SIG-M5 treated with dmso at 0.1 percent for 504 hours (cell line): ENCODE results near the gene AUTS2.

Experiments used
- DNase-seq: peaks from one replicate; lab custom pipeline; 2025; ENCODE audit not compliant: unreplicated experiment; lab: John Stamatoyannopoulos, UW

AUTS2 gene

DNA sequence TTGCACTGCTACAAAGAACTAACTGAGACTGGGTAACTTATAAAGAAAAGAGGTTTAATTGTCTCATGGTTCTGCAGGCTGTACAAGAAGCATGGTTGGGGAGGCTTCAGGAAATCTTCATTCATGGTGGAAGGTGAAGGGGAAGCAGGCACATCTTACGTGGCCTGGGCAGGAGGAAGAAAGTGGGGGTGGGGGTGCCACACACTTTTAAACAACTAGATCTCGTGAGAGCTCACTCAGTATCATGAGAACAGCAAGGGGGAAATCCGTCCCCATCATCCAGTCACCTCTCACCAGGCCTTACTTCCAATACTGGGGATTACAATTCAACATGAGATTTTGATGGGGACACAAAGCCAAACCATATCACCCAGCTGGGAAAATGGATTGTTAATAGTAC is 281.7 kb downstream of the AUTS2 start:
- DNase-seq, result no peak

DNA sequence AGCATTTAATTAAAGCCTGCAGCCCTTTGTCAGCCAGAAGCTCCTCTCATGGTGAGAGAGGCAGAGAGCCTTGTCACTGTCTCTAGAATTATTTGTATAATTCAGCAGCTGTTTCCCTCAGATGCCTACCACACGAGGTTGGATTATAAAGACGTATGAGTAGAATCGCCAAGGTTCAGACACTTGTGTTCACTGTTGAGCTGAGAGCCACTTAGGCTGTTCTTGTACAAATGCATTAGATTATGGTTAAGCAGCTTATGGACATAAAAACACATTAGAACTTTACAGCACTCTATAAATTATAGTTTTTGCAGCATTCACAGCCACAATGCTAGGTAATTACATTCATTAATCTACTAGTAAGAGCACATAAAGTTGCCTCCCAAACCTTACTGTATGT is 282.6 kb downstream of the AUTS2 start:
- no peak for DNase-seq

DNA sequence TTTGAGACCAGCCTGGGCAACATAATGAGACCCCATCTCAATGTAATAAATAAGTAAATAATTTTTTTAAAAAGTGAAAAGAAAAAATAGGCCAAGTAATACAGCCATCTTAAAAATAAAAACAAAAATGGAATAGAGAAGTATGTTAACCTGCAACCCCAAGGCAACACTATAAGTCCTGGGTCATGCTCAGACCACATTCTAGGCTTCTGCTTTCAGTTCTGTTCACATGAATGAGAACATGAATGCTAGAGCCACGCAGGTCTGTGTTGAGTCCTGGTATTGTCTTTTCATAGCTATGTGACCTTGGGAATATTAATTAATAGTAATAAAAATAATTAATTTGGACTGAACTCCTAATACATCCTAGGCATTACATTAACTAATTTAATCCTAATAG is 284.0 kb downstream of the AUTS2 start:
- DNase-seq, result no peak

DNA sequence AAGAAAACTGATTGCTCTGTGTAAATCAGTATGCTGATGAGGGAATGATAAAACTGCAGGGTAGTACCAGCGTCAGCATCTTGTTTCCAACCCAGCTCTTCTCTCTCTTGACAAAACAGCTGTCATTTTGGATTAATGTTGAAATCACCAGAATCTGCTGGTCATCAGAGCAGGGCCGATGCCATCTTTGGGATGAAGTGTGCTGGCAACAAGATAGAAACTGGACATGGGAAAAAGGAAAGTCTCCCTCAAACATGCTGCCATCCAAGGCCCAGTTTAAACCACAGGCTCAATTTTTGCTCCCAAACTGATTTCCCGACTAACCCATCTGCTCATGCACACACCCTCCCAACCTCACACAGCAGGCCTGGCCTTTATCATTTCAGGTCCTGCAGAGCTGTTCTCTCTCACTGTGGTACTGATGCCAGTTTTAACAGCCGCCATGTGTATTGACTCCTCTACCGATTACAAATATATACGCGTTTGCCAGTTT is 285.2 kb downstream of the AUTS2 start:
- no peak for DNase-seq

DNA sequence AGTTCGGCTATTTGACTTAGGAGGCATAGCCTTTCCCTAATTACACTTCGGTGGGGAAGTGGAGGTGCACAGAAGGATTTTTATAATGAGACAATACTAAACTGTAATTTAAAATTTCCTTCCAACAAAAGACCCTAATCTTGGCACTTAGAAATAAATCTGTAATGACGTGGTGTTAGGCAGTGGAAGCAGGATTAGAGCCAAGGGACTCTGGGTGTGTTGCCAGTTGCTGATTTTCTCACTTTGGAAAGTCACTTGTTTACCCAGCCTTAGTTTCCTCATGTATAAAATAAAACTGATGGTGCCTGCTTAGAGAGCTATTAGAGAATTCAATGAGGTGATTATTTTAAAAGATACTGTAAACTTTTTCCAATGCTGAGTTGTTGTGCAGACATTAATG is 287.2 kb downstream of the AUTS2 start:
- DNase-seq, result no peak

DNA sequence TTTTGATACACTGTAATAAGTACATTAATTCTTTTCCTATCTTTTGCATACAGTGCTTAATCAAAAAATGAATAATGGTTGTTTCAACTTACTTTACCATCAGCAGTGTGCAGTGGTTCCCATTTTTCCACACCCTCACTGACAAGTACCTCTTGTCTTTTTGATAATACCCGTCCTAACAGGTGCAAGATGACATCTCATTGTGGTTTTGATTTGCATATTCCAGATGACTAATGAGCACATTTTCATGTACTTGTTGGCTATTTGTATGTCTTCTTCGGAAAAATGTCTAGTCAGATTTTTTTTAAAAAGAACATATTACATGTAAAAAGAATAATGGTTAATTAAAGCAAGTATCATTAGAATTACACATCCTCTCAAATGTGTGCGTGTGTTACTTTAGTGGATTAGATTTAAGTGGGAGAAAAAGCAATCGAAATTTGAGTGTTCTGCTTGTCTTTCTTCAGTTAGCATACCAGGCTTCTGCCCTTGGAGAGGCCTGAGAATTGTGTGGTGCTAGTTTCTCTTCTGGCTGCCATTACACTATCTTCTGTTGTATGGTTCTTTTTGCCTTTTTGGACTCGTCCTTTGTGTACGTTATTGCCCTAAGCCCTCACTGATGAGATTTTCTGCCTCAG is 291.2 kb downstream of the AUTS2 start:
- no peak for DNase-seq

DNA sequence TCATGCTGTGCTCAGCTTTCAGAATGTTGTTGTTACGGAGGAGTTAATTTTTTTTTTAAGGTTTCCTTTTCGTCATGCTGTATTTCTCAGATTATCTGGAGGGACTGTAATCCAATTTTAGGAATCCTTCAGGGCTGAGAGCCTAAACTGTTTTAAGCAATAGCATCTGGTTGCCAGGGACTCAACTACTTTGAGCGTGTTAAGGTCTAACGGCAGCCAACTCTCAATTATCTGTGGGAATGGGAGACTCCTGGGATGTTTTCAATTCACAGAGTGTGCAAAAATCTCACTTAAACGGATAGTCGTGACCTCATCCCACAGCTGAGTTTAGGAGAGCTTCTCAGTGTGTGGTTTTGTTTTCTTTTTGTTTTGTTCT is 291.7 kb downstream of the AUTS2 start:
- DNase-seq, result no peak

DNA sequence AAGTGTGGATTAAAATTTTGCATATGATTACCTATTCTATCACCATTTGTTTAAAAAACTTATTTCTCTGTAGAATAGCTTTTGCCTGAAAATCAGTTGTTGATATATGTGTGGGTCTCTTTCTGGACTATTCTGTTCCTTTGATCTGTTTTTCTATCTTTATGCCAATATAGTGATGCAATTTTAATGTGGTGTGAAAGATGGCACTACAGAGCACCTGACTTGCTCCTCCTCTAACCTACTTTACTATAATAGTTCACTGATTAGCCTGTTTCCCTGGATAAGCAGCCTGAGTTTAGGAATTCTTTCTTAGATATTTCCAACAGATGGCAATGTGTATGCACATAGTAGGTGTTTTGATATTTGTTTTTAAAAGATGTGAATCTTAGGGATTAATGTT is 294.5 kb downstream of the AUTS2 start:
- no peak for DNase-seq

DNA sequence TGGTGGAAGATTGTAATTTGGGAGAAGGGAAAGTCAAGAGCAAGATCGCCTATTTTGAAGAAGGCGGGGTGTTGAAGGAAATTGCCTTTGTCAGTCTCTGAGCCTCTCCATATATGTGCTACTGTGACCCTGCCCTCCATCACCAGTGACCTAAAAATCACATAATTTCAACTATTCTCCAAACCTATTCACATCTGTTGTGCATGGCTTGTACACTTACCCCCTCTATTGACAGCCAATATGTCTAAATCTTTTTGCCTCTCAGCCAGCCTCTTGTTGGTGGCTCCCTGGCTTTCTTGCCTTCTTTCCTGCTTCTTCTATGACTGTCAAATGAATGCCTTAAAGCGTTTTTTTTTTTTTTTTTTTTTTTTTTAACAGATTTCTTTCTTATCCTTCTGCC is 295.6 kb downstream of the AUTS2 start:
- DNase-seq, result peak; percentile 7

DNA sequence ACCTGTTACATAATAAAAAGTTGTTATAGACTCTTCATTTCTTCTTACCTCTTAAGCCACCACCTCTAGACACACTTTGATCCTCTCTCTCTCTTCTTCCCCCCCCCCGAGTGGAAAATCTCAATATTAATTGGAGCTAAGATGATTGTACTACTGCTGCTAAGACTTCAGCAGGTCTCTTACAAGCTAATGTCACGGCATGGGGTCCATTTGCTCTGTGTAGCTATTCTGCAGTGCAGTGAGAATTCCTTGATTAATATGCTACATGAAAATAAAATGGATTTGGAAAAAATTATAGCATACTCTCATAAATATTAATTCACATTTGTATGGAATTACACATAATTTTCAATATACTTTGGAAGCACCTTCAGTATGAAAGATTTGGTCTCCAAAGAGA is 297.2 kb downstream of the AUTS2 start:
- no peak for DNase-seq

DNA sequence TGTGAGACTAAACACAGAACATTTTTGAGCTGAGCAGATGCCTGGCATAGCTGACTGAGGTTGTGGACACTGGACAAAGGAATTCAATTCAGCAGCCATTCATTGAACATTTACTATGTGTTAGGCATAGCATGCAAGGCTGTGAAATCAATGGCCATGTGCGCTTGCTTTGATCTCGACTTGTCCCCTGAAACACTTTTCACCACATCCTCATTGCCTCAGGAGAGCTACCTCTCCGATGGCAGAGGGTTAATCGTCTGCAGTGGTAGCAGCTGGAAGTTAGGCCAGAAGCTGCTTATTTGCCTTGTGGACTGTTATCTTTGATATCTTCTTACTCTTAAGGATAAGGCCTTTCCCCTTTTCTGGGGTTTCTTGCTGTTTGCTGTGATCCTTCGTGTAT is 297.8 kb downstream of the AUTS2 start:
- no peak for DNase-seq

DNA sequence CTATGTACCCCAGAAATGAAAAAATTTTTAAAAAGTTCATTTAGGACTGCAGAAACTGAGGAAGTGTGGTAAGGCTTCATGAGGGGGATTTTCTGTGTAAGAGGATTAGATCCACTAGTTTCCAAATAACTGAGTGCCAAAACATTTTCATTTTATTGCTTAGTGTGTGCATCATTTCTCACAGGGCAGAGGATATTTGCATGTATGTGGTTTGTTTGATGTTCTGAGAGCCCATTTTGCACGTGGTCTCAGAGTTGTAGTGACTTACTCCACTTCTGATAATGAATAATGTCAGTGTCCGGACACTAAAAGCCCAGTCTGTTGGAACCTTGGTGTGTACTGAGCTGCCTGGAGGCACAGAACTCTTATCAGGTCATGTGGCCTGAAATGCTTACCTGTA is 299.9 kb downstream of the AUTS2 start:
- no peak for DNase-seq

DNA sequence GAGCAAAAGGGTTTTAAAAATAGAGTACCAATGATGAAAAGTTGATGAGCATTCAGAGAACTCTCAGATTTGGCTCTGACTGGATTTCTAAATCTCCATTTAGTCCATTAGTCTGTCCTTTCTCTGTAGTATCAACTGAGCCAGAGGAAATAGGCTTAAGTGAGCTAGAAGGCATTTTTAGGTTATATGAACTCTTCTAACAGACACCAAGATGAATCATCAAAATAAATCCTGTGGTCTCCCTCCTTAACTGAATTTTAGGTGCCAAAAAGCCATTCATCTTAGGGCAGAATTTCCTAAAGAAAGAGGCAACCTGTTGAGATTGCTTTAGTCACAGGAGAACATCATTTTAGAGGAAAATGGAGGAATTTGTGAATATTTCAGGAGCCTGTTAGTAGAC is 305.1 kb downstream of the AUTS2 start:
- no peak for DNase-seq

DNA sequence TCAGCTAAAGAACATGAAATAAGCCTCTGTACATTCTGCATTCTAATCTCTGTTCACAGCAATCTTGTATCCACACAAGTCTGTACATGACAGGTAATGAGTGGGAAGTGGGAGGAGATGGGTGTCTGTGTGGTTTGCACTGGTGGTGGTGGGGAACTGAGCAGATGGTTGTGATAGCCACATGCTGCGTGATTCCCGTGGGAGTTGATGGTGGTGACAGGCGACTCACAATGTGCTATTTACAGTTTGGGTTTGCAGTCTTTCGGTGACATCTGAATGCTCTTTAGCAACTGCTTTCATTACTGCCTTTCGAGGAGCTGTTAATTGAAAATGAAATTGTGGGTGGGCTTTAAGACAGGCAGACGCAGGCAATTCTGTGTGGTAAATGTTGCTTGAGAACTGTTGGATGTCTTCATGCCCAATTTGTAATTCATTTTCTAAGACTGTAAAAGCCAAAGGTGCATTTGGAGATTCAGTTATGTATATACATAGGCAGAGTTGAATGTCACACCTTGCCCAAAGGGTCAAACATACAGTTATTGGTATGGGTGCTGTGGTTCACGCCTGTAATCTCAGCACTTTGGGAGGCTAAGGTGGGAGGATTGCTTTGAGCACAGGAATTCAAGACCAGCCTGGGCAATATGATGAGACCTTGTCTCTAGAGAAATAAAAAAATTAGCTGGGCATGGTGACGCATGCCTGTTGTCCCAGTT is 308.2 kb downstream of the AUTS2 start:
- no peak for DNase-seq

DNA sequence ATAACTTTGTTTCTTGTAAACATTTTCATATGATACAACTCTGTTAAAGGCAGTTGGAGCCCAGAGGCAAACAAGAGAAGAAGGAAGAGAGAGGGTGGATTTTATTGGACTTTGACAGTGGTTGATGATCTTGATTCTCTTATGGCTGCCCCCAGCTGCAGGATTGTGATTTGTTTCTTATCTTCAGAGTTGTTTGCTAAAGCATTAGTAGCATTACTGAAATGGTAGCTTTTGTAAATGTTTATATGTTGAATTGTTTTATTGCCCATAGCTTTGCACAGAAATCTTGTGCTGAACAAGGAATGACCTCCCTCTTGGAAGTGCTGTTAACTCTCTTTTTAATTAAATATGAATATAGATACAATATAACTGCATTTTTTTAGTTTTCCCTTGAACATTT is 309.4 kb downstream of the AUTS2 start:
- DNase-seq, result no peak

DNA sequence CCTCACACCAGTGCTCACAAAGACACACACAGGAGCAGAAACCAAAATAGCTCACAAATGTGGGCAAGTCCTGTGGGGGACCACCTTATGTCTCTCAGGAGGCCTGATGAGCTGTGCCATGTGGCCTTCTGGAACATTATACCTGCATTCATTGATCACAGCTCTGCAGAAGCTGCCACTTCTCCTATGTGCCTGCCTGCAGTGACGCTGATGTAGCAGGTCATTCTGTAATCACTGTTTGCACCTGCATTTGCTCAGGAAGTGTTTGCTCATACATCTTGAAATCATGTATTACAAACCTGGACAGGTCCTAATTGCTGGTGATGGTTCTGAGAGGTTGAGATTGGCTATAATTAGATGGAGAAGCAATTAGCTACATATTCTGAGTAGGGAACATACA is 310.2 kb downstream of the AUTS2 start:
- DNase-seq, result no peak

DNA sequence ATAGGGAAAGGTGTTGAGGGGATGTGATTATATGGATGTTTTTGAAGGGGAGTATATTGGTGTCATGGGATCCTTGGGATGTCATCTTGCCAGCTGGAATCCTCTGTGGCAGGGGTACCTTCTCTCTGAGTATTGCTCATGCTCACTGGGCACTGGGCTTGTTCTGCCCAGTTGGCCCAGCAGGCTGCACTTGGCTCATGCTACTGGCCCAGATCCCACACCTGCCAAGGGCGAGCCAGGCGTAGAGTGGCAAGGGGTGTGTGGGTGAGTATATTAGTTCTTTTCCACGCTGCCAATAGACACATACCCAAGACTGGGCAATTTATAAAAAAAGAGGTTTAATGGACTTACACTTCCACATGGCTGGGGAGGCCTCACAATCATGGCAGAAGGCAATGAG is 311.9 kb downstream of the AUTS2 start:
- no peak for DNase-seq

DNA sequence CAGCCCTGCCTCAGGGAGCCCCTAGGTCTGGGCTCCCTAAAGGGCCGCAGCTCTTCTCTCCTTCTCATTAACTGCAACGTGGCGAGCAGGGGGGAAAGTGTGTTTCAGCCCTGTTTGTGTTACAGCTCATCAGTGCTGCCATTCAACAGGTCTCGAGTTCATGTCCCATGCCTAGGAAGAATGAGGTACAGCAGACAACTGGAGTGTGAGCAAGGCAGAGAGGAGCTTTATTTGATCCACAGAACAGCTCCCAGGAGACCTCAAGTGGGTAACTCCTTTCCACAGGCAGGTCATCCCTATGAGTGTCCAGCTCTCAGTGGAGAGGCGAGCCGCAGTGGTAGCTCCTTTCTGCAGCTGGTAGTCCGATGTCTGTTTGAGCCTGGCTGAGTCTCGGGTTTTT is 313.1 kb downstream of the AUTS2 start:
- DNase-seq, result no peak

DNA sequence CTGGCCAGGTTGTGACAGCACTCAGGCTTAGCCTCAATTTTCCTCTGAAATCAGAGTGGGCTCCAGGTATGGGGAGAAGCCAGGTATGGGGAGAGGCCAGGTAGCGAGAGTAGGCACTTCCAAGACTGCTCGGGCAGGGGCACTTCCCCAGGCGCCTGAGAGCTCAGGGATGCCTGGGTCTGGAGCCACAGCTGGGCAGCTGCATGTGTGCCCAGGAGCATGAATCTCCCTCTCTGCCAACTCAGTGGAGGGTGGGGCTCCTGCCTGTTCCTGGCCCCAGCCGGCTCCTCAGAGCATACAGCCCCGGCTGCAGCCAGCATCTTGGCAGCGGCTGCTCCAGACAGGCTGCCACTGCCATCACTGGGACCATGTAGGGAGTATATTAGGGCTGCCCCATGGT is 313.9 kb downstream of the AUTS2 start:
- no peak for DNase-seq

DNA sequence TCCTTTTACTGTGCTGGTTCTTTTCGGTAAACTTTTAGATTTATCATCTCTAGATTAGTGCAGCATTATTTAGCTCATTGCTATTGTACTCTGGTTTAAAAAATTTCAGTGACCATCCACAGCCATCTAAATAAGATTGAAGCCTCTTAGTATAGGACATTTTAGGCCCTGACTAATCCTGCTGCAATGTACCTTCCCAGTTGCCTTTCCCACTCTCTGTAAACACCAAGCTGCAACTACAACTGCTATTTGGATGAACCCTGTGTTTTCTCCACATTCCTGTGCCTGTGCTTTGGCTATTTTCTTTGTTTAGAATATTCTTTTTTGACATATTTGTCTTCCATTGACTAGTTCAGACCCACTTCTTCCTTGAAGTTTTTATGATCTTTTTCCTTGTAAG is 314.6 kb downstream of the AUTS2 start:
- DNase-seq, result no peak

DNA sequence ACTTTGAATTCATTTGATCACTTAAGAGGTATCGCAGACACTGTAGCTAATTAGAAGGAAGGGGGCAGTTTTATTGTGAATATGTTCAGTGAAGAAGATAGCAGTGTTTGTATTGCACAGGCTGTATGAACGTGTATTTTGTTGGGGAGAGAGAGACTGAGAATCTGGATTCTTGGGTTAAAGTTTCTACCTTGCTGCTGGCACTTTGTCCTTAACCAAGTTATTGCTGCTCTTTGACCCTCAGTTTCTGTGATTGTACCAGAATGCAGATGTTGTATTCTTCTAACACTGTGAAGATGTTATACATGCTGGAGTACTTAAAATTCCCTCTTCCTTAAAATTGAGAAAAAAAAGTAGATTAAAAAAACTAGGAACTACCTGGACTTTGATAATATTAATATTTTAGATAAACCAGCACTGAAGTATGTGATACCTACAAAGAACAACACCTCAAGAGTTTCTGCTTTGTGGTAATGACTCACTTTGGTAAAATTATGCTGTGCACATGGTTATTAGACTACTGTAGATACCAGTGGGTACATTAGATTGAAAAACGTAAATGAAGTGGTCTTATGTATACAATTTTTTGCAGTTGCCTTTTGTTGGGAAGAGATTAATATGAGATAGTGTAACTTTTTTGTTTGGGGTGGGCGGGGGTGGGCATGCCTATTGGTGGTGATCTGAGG is 321.3 kb downstream of the AUTS2 start:
- no peak for DNase-seq

DNA sequence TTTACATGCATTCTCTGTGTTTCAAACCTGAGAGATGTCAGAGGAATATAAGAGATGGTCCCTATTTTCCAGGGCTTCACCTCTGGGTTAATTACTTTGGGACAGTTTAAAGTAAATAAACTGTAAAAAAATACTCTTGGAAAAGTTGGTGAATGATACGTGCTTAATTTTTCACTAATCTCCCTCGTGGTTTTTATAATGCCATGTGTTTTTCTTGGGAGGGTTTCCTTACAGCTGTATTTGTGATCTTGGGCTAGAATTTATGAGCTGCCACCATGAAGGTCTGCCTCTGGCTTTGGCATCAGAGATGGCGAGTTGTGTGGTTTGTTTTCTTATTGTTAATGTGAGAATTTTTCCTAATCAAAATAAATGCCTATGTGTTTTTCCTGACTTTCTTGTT is 322.5 kb downstream of the AUTS2 start:
- no peak for DNase-seq
